NB4 (cell line): ENCODE results near the gene GINS1.

ENCODE experiments used
- DNase-seq: peaks from one replicate; pipeline ENCODE4 v3.0.0; 2010; ENCODE audit warnings: low read depth
- H3K4me3 ChIP-seq: one replicate; pipeline ENCODE4 v1.5.1; 2011; ENCODE audit warnings: mild to moderate bottlenecking, low read depth, low read length, moderate library complexity
- CTCF ChIP-seq: IDR thresholded peaks from one replicate; pipeline ENCODE4 v1.5.1; 2012; ENCODE audit warnings: low read depth, low read length
- MYC ChIP-seq: IDR thresholded peaks from 2 replicates; pipeline ENCODE4 v1.6.1; 2011; ENCODE audit warnings: low read depth, low read length
- POLR2A ChIP-seq: IDR thresholded peaks from 2 replicates; pipeline ENCODE4 v1.6.1; 2011; ENCODE audit warnings: mild to moderate bottlenecking; ENCODE audit not compliant: insufficient read length; ENCODE audit errors: extremely low read depth
- TF ChIP-seq, protein P1 (sequence below): IDR thresholded peaks from 2 replicates; pipeline ENCODE4 v1.6.1; 2011; ENCODE audit warnings: low read depth, low read length

The GINS1 gene

GRCh38 chr20:25364879-25365699, 42.4 kb upstream of the GINS1 start:
- no peak overlapping the region for H3K4me3 ChIP-seq
- no peak for DNase-seq
- TF ChIP-seq CTCF: no peak
- TF ChIP-seq, protein P1, sequence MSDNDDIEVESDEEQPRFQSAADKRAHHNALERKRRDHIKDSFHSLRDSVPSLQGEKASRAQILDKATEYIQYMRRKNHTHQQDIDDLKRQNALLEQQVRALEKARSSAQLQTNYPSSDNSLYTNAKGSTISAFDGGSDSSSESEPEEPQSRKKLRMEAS: no peak
- no peak for TF ChIP-seq MYC
- no peak for TF ChIP-seq POLR2A

- no peak for DNase-seq
- no peak overlapping the region for H3K4me3 ChIP-seq
- TF ChIP-seq, protein P1: no peak
- TF ChIP-seq MYC (no peak), POLR2A (no peak), CTCF (no peak)
These were observed 38.9 kb upstream of the GINS1 start for GRCh38 chr20:25368526-25368925.

GRCh38 chr20:25368976-25369375, 38.5 kb upstream of the GINS1 start:
- DNase-seq: no peak
- TF ChIP-seq MYC: no peak
- TF ChIP-seq CTCF: no peak
- TF ChIP-seq, protein P1: no peak
- TF ChIP-seq POLR2A: no peak

GRCh38 chr20:25369529-25369928, 37.9 kb upstream of the GINS1 start:
- DNase-seq: peak; percentile 41
- no peak for TF ChIP-seq MYC
- TF ChIP-seq, protein P1: no peak
- no peak for TF ChIP-seq POLR2A
- no peak for TF ChIP-seq CTCF
- H3K4me3 ChIP-seq: no peak overlapping the region

More at GRCh38 chr20:25368976-25369375, 38.5 kb upstream of the GINS1 start:
- H3K4me3 ChIP-seq: no peak overlapping the region

DNA sequence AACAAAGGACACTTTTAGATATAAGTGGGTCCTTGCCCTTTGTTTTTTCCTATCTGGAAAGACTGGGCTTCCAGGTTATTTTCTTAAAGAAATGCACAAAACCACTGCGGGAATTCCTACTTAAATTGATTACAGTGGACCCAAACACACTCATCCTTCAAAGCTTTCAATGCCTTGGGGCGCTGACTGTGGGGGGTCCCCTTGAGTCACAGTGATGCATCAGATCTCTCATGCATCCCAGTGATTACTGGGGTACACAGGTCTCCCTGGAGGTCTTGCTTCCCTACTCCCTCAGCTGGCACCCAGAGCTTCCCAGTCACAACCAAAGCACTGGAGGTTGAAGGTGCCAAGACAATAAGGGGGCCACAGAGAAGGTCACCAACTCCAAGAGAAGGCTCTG, 37.5 kb upstream of the GINS1 start:
- DNase-seq: no peak
- H3K4me3 ChIP-seq: no peak overlapping the region
- no peak for TF ChIP-seq CTCF
- TF ChIP-seq, protein P1: no peak
- TF ChIP-seq MYC: no peak
- no peak for TF ChIP-seq POLR2A
